Activated CD4-positive, alpha-beta T cell treated with anti-CD3 and anti-CD28 coated beads, Interleukin-2, amount 10 ng/mL, durations not matched to agents 7 days and 5 days (primary cell): ENCODE measurements around the gene TRAPPC12. TPM values are rescaled to one million over a fixed set of nuclear protein-coding genes. Genes with fewer than 3 reads are reported as not detected.
"Not testable (repeated sequence)": the region's sequence is repeated elsewhere in the genome, so short reads cannot be mapped to it uniquely, and the experiment has no call there.

Experiments used
- CTCF ChIA-PET: fragments of 350-600 bp; sonication (Branson Sonifier 250); formaldehyde crosslinking; loops from one replicate; lab custom pipeline; 2021; ENCODE audit warnings: antibody characterized with exemption; lab: Charles Lee
- POLR2A ChIA-PET: fragments of 350-600 bp; sonication (Branson Sonifier 250); formaldehyde crosslinking; loops from one replicate; lab custom pipeline; 2021; ENCODE audit warnings: antibody characterized with exemption; lab: Charles Lee
- DNase-seq: peaks from one replicate; pipeline ENCODE4 v3.0.0-alpha.2; 2020
- H3K27ac Mint-ChIP-seq: one replicate; pipeline ENCODE4 v1.8.0; 2021; ENCODE audit warnings: mild to moderate bottlenecking, moderate library complexity, mixed read lengths
- H3K27me3 Mint-ChIP-seq: one replicate; pipeline ENCODE4 v1.8.0; 2021; ENCODE audit warnings: mixed read lengths
- H3K36me3 Mint-ChIP-seq: one replicate; pipeline ENCODE4 v1.8.0; 2021; ENCODE audit warnings: low read depth, mixed read lengths
- H3K4me1 Mint-ChIP-seq: one replicate; pipeline ENCODE4 v1.8.0; 2021; ENCODE audit warnings: mixed read lengths
- H3K4me3 Mint-ChIP-seq: one replicate; pipeline ENCODE4 v1.8.0; 2021; ENCODE audit warnings: mild to moderate bottlenecking, moderate library complexity, mixed read lengths
- H3K9me3 Mint-ChIP-seq: one replicate; pipeline ENCODE4 v1.8.0; 2021; ENCODE audit warnings: mixed read lengths
- total RNA-seq, 2 experiments: library from RNA; stranded (reverse); gene quantifications; one replicate each; pipeline ENCODE4 v1.2.3, GENCODE V29; 2021

Gene TRAPPC12
- total RNA-seq, 2 experiments from 2014 or later, result 84.0 to 88.0 TPM

GRCh38 chr2:3445891-3446290, 66.4 kb downstream of the TRAPPC12 start:
- Mint-ChIP-seq H3K36me3 (peaks cover 8% of the 10 kb centered on the region), H3K9me3 (no peaks in the 10 kb centered on the region), H3K4me1 (peaks cover 3% of the 10 kb centered on the region), H3K27ac (no peak overlapping the region), H3K27me3 (no peaks in the 10 kb centered on the region), H3K4me3 (no peak overlapping the region)
- ChIA-PET POLR2A (no interaction called here), CTCF (no interaction called here)
- no peak for DNase-seq

- no peaks in the 10 kb centered on the region for H3K27me3 Mint-ChIP-seq
- no peak overlapping the region for H3K4me3 Mint-ChIP-seq
- peaks cover under 1% of the 10 kb centered on the region for H3K4me1 Mint-ChIP-seq
- peaks cover 8% of the 10 kb centered on the region for H3K36me3 Mint-ChIP-seq
- H3K27ac Mint-ChIP-seq, result no peak overlapping the region
- POLR2A ChIA-PET, result no interaction called here
- no peak for DNase-seq
- CTCF ChIA-PET, result no interaction called here
- no peaks in the 10 kb centered on the region for H3K9me3 Mint-ChIP-seq
These were observed 66.9 kb downstream of the TRAPPC12 start for GRCh38 chr2:3446381-3446780.

- H3K4me1 Mint-ChIP-seq, POLR2A ChIA-PET, DNase-seq, H3K36me3 Mint-ChIP-seq, H3K27me3 Mint-ChIP-seq, CTCF ChIA-PET, H3K4me3 Mint-ChIP-seq, H3K27ac Mint-ChIP-seq, H3K9me3 Mint-ChIP-seq: not testable (repeated sequence)
These were observed 67.7 kb downstream of the TRAPPC12 start for GRCh38 chr2:3447186-3447585.

DNA sequence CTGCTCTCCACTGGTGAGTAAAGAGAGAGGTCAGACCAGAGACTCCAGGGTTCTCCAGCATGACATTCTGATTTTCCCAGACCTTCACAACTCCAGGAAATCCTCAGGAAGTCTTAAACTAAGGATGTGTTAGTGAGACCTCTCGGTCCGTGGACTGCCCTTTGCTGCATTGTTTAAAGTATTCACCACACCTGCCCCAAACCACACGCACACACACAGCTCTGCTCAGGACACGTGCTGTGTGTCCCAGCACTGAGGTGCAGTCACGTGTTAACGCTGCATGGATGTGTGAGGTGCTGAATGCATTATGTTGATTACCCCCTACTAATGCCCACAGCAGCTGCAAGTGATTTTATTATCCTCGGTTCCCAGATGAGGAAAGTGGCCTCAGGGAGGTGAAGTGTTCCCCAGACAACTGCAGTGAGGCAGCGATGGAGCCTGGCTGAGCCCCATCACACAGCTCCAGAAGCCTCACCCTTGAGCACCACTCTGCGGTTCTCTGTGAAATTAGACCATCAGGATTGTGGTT, 68.4 kb downstream of the TRAPPC12 start:
- CTCF ChIA-PET, result no interaction called here
- Mint-ChIP-seq H3K36me3 (peaks cover 11% of the 10 kb centered on the region), H3K9me3 (no peaks in the 10 kb centered on the region), H3K4me1 (no peaks in the 10 kb centered on the region), H3K27ac (no peak overlapping the region), H3K4me3 (no peak overlapping the region), H3K27me3 (no peaks in the 10 kb centered on the region)
- POLR2A ChIA-PET, result no interaction called here
- DNase-seq, result no peak

- H3K4me3 Mint-ChIP-seq, H3K9me3 Mint-ChIP-seq, H3K4me1 Mint-ChIP-seq, H3K27ac Mint-ChIP-seq, POLR2A ChIA-PET, DNase-seq, H3K27me3 Mint-ChIP-seq: not testable (repeated sequence)
- CTCF ChIA-PET, result interaction anchor here (1.0 kb wide), 1 partner anchor 24 kb away, joined by 3 read pairs; no protein-coding TSS in a partner anchor
- H3K36me3 Mint-ChIP-seq, result peaks cover 11% of the 10 kb centered on the region
These were observed 69.0 kb downstream of the TRAPPC12 start for GRCh38 chr2:3448441-3448911.

DNA sequence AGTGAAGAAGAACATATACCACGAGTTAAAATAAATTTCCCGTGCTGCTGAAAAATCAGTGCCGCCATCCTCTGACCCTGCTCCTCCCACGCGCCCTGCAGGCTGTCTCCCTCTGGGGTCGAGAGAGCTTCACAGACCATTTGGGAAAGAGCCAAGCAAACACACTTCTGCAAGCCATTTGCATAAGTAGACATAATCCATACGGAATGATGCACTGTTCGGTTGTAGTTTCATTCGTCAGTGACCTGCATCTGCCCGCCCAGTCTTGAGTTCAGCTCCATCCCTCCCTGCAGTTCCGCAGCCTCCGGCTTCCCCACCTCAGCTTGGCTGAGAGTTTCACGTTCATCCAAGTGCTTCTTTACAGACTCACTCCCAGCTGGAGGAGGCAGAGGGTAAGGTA, 69.6 kb downstream of the TRAPPC12 start:
- Mint-ChIP-seq H3K36me3 (peaks cover 9% of the 10 kb centered on the region), H3K4me3 (no peak overlapping the region), H3K4me1 (no peaks in the 10 kb centered on the region), H3K9me3 (no peaks in the 10 kb centered on the region), H3K27me3 (no peaks in the 10 kb centered on the region), H3K27ac (no peak overlapping the region)
- ChIA-PET POLR2A (no interaction called here), CTCF (interaction anchor here (1.0 kb wide), 1 partner anchor 24 kb away, joined by 3 read pairs; no protein-coding TSS in a partner anchor)
- no peak for DNase-seq

GRCh38 chr2:3449936-3450335, 70.4 kb downstream of the TRAPPC12 start:
- Mint-ChIP-seq H3K36me3 (peaks cover 9% of the 10 kb centered on the region), H3K4me1 (no peaks in the 10 kb centered on the region), H3K27me3 (no peaks in the 10 kb centered on the region), H3K9me3 (no peaks in the 10 kb centered on the region), H3K4me3 (no peak overlapping the region), H3K27ac (no peak overlapping the region)
- POLR2A ChIA-PET, result no interaction called here
- CTCF ChIA-PET, result no interaction called here
- no peak for DNase-seq

DNA sequence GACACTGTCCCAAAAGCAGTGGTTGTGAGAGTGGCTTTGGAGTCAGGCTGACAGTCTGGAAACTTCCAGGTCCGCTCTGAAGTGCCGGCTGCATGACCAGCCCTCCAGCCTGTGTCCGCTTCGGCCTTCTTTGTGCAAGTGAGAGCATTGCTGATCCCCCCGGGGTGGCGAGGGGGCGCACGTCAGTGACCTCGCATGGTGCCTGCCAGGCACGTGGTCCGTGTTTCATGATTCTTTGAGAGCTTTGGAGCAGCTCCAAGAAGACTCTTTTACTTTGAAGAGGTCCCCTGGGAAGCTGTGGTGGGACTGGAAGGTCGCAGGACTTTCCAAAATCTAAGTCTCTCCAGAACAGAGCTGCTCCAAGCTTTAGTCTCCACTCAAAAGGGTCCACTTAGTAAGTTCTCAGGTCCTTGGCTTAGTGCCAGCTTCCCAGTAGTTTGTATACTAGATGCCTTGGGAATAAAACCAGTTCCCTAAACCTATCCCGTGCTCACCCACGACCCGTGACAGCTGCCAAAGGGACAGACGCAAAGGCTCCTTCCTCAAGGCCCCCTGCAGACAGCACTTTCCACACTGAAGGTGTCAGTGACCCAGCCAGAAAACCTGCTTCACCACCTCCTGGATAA, 71.0 kb downstream of the TRAPPC12 start:
- no peaks in the 10 kb centered on the region for H3K9me3 Mint-ChIP-seq
- no peaks in the 10 kb centered on the region for H3K4me1 Mint-ChIP-seq
- peaks cover 9% of the 10 kb centered on the region for H3K36me3 Mint-ChIP-seq
- no peaks in the 10 kb centered on the region for H3K27me3 Mint-ChIP-seq
- DNase-seq, result no peak
- CTCF ChIA-PET, result interaction anchor here (3.0 kb wide), 1 partner anchor 12 kb away, joined by 14 read pairs; no protein-coding TSS in a partner anchor
- no peak overlapping the region for H3K4me3 Mint-ChIP-seq
- H3K27ac Mint-ChIP-seq, result no peak overlapping the region
- POLR2A ChIA-PET, result no interaction called here

- Mint-ChIP-seq H3K36me3 (peaks cover 11% of the 10 kb centered on the region), H3K27ac (no peak overlapping the region), H3K4me3 (no peak overlapping the region), H3K9me3 (no peaks in the 10 kb centered on the region), H3K4me1 (no peaks in the 10 kb centered on the region), H3K27me3 (no peaks in the 10 kb centered on the region)
- no peak for DNase-seq
- CTCF ChIA-PET, result interaction anchor here (0.6 to 3.0 kb wide), 2 partner anchors 10 to 11 kb away, joined by 3 to 14 read pairs; no protein-coding TSS in a partner anchor
- POLR2A ChIA-PET, result no interaction called here
These were observed 71.7 kb downstream of the TRAPPC12 start for GRCh38 chr2:3451169-3451568.

DNA sequence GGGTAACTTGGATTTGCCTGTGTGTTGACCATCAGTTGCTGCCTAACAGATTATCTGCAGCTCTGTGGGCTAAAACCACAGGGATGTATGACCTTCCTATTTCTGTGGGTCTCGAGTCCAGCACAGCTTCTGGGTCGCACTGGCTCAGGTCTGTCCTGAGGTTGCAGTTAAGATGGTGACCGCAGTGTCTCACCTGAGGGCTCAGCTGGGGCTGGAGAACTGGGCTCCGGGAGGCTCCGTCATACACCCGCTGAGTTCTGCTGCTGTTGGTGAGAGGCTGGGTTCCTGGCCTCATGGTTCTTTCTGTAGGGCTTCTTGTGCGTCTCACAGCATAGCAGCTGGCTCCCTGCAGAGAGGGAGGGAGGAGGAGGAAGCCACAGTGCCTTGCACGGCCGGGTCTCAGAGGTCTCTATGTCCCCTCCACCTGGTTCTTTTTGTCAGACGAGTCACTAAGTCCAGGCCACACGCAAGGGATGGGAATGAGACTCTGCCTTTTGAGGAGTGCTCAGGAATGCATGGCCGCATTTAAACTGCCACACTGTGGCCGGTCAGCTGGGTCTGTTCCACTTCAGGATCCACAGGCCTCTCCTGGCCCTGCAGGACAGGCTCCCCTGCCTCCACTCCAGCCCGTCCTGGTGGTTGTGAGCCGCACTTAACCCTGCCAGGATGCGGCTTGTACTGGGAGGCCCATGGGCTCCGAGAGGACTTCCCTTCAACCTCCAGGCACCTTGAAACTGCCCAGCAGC, 72.6 kb downstream of the TRAPPC12 start:
- Mint-ChIP-seq H3K9me3 (no peaks in the 10 kb centered on the region), H3K4me1 (no peaks in the 10 kb centered on the region), H3K4me3 (no peak overlapping the region), H3K27me3 (no peaks in the 10 kb centered on the region), H3K27ac (no peak overlapping the region), H3K36me3 (peaks cover 9% of the 10 kb centered on the region)
- DNase-seq, result no peak
- ChIA-PET POLR2A (no interaction called here), CTCF (interaction anchor here (0.6 to 3.0 kb wide), 2 partner anchors 9 to 10 kb away, joined by 3 to 14 read pairs; no protein-coding TSS in a partner anchor)

GRCh38 chr2:3453190-3453999, 73.9 kb downstream of the TRAPPC12 start:
- POLR2A ChIA-PET, result no interaction called here
- Mint-ChIP-seq H3K27ac (no peak overlapping the region), H3K36me3 (peaks cover 9% of the 10 kb centered on the region), H3K4me1 (no peaks in the 10 kb centered on the region), H3K9me3 (no peaks in the 10 kb centered on the region), H3K4me3 (no peak overlapping the region), H3K27me3 (no peaks in the 10 kb centered on the region)
- DNase-seq, result no peak
- CTCF ChIA-PET, result interaction anchor here (3.0 kb wide), 1 partner anchor 9 kb away, joined by 14 read pairs; no protein-coding TSS in a partner anchor

GRCh38 chr2:3454005-3454404, 74.5 kb downstream of the TRAPPC12 start:
- H3K4me3 Mint-ChIP-seq, DNase-seq, POLR2A ChIA-PET, H3K9me3 Mint-ChIP-seq, H3K4me1 Mint-ChIP-seq, H3K27ac Mint-ChIP-seq, H3K27me3 Mint-ChIP-seq, H3K36me3 Mint-ChIP-seq: not testable (repeated sequence)
- CTCF ChIA-PET, result interaction anchor here (0.9 kb wide), 1 partner anchor 31 kb away, joined by 3 read pairs; no protein-coding TSS in a partner anchor
